ENCODE results near the gene MED27. TPM values are rescaled to one million over a fixed set of nuclear protein-coding genes. Genes with fewer than 3 reads are reported as not detected.

The MED27 gene
- total RNA-seq, 4 donors from 2014 or later, result 4.1 to 6.3 (median 5.7) TPM

GRCh38 chr9:132108728-132109127 lies 29.1 kb upstream of the MED27 start:
- Histone ChIP-seq H3K9me3 (no peaks in the 10 kb centered on the region), H3K27me3 (no peaks in the 10 kb centered on the region)
- TF ChIP-seq POLR2A (IDR thresholded peaks at IDR 0.05) (no peak), CTCF (IDR thresholded peaks at IDR 0.05) (no peak)

GRCh38 chr9:132099741-132100407 lies 20.2 kb upstream of the MED27 start:
- no peaks in the 10 kb centered on the region for H3K36me3 ChIP-seq
- H3K27ac ChIP-seq, result no peak overlapping the region
- H3K27me3 ChIP-seq, result no peaks in the 10 kb centered on the region
- no peak for DNase-seq
- TF ChIP-seq CTCF (IDR thresholded peaks at IDR 0.05) (no peak), POLR2A (IDR thresholded peaks at IDR 0.05) (no peak)
- H3K4me1 ChIP-seq, result no peaks in the 10 kb centered on the region
- no peak overlapping the region for H3K4me3 ChIP-seq
- no peaks in the 10 kb centered on the region for H3K9me3 ChIP-seq

More at GRCh38 chr9:132108728-132109127, 29.1 kb upstream of the MED27 start:
- Histone ChIP-seq H3K36me3 (no peaks in the 10 kb centered on the region), H3K4me3 (no peak overlapping the region), H3K27ac (no peak overlapping the region), H3K4me1 (no peaks in the 10 kb centered on the region)
- no peak for DNase-seq

- DNase-seq, result no peak
- Histone ChIP-seq H3K36me3 (no peaks in the 10 kb centered on the region), H3K4me3 (no peak overlapping the region), H3K27me3 (no peaks in the 10 kb centered on the region), H3K27ac (no peak overlapping the region), H3K4me1 (no peaks in the 10 kb centered on the region), H3K9me3 (no peaks in the 10 kb centered on the region)
- no peak for TF ChIP-seq POLR2A (IDR thresholded peaks at IDR 0.05)
- no peak for TF ChIP-seq CTCF (IDR thresholded peaks at IDR 0.05)
These were observed 19.5 kb upstream of the MED27 start for GRCh38 chr9:132099167-132099566.

GRCh38 chr9:132094314-132094791 lies 14.7 kb upstream of the MED27 start:
- H3K4me1 ChIP-seq, result no peaks in the 10 kb centered on the region
- no peak for TF ChIP-seq CTCF (IDR thresholded peaks at IDR 0.05)
- TF ChIP-seq POLR2A (IDR thresholded peaks at IDR 0.05), result no peak
- H3K27me3 ChIP-seq, result no peaks in the 10 kb centered on the region
- DNase-seq, result no peak
- H3K4me3 ChIP-seq, result no peak overlapping the region
- H3K9me3 ChIP-seq, result no peaks in the 10 kb centered on the region
- H3K36me3 ChIP-seq, result no peaks in the 10 kb centered on the region
- H3K27ac ChIP-seq, result no peak overlapping the region

- no peak overlapping the region for H3K4me3 ChIP-seq
- no peaks in the 10 kb centered on the region for H3K4me1 ChIP-seq
- no peak for TF ChIP-seq POLR2A (IDR thresholded peaks at IDR 0.05)
- no peak for TF ChIP-seq CTCF (IDR thresholded peaks at IDR 0.05)
- no peak for DNase-seq
- no peaks in the 10 kb centered on the region for H3K36me3 ChIP-seq
- H3K27ac ChIP-seq, result no peak overlapping the region
- H3K27me3 ChIP-seq, result no peaks in the 10 kb centered on the region
- no peaks in the 10 kb centered on the region for H3K9me3 ChIP-seq
These were observed 11.1 kb upstream of the MED27 start for GRCh38 chr9:132090771-132091170.
